Spleen (tissue), 13 donors: ENCODE results near the gene YPEL4. TPM values are rescaled to one million over a fixed set of nuclear protein-coding genes. Genes with fewer than 3 reads are reported as not detected.
"Not testable (repeated sequence)": the region's sequence is repeated elsewhere in the genome, so short reads cannot be mapped to it uniquely, and the experiment has no call there.

Experiments
- DNase-seq: peaks from one replicate; pipeline ENCODE4 v3.0.0-alpha.2; 2020
- H3K27ac ChIP-seq, 8 donors: fragments of 200-600 bp; sonication (generic) in 7 of 8; 1 replicate in 4 of 8; 2 replicates in 4 of 8; pipeline versions ENCODE4 v1.5.0 to v1.8.0; 2016 to 2021; ENCODE audit warnings: inconsistent platforms in 4 of 8, mild to moderate bottlenecking in 4 of 8, moderate library complexity in 1 of 8
- H3K27me3 ChIP-seq, 7 donors: fragments of 200-600 bp; sonication (generic) in 6 of 7; replicated peaks in 1 of 7; 1 replicate in 4 of 7; 2 replicates in 3 of 7; pipeline versions ENCODE4 v1.5.0 to v1.8.0; 2016 to 2021; ENCODE audit warnings: inconsistent platforms in 3 of 7, mild to moderate bottlenecking in 1 of 7
- H3K36me3 ChIP-seq, 6 donors: fragments of 200-600 bp; sonication (generic) in 5 of 6; 1 replicate in 4 of 6; 2 replicates in 2 of 6; pipeline versions ENCODE4 v1.5.0 to v1.8.0; 2016 to 2021; ENCODE audit warnings: inconsistent platforms in 2 of 6
- H3K4me1 ChIP-seq, 6 donors: fragments of 200-600 bp; sonication (generic) in 5 of 6; 1 replicate in 3 of 6; 2 replicates in 3 of 6; pipeline versions ENCODE4 v1.5.0 to v1.8.0; 2016 to 2021; ENCODE audit warnings: inconsistent platforms in 3 of 6
- H3K4me3 ChIP-seq, 8 donors: fragments of 200-600 bp; sonication (generic) in 7 of 8; 1 replicate in 4 of 8; 2 replicates in 4 of 8; pipeline versions ENCODE4 v1.5.0 to v1.8.0; 2016 to 2021; ENCODE audit warnings: inconsistent platforms in 4 of 8, mild to moderate bottlenecking in 4 of 8, moderate library complexity in 2 of 8
- H3K9me3 ChIP-seq, 8 donors: fragments of 200-600 bp; sonication (generic) in 7 of 8; 1 replicate in 4 of 8; 2 replicates in 4 of 8; pipeline versions ENCODE4 v1.5.0 to v1.8.0; 2016 to 2021; ENCODE audit warnings: inconsistent platforms in 4 of 8
- CTCF ChIP-seq, 11 experiments: fragments of 200-600 bp in 7 of 11; fragments of 450-650 bp in 4 of 11; sonication (generic) in 4 of 11; IDR thresholded peaks in 8 of 11; conservative IDR thresholded peaks in 3 of 11; 1 replicate in 7 of 11; 2 replicates in 4 of 11; pipeline versions ENCODE4 v1.4.0 to v1.8.0; 2016 to 2021; ENCODE audit warnings: antibody characterized with exemption in 11 of 11, inconsistent platforms in 4 of 11, mild to moderate bottlenecking in 1 of 11
- POLR2A ChIP-seq, 3 donors: fragments of 450-650 bp; IDR thresholded peaks; one replicate each; pipeline ENCODE4 v1.5.1; 2017; ENCODE audit warnings: antibody characterized with exemption in 3 of 3, mild to moderate bottlenecking in 1 of 3
- POLR2AphosphoS5 ChIP-seq, 3 donors: sonication (generic); formaldehyde crosslinking; IDR thresholded peaks; one replicate each; pipeline ENCODE4 v1.5.1; 2017; ENCODE audit warnings: antibody characterized with exemption in 3 of 3
- WGBS, 5 donors: extraction: QIAGEN DNeasy Blood & Tissue Kit in 3 of 5; methylation state at CpG; one replicate each; pipeline versions ENCODE4 v1.1.5 to v1.1.7; 2013 to 2018; 5-methylcytosine and 5-hydroxymethylcytosine counted together
- intact Hi-C: fragments of 100-400 bp; cut with DNase I; formaldehyde crosslinking; loops from one replicate; pipeline ENCODE4 v1.15.0; 2023; ENCODE audit warnings: low total_unique reads
- long read RNA-seq, 2 donors: transcript quantifications; one replicate each; lab custom pipeline, GENCODE V29; 2026
- polyA plus RNA-seq, 3 donors: library from polyadenylated mRNA; stranded (reverse); fragments of 200-250 nt; gene quantifications; one replicate each; pipeline ENCODE4 v1.2.1, GENCODE V29; 2013
- total RNA-seq, 7 donors: library from RNA; depleted of rRNA in 3 of 7; stranded (reverse); fragments of >200 nt in 3 of 7; fragmentation: NEBNext Ultra II Directional in 4 of 7; extraction: Animal tissue kit (Norgen Biotek cat#: 25700) in 4 of 7; gene quantifications; one replicate each; pipeline versions ENCODE4 v1.1.0 to v1.2.1, GENCODE V29; 2016 to 2021
- donor health status: healthy with polysubstance abuse.
- donor health status: DM: no; HTN: no; CAD: no; lungs with moderate emphysema.
- donor health status: DM: no; HTN: no; CAD: no.
- donor health status: Bipolar disorder and iron deficiency.
- donor health status: healthy.
- donor health status: DM: no; HTN: no; CAD: no.
- donor health status: DM: yes; HTN: yes; CAD: no.

The YPEL4 gene
- total RNA-seq (1 to 10 TPM in 6 of 7 donors, under 1 TPM in 1; 0.63 to 8.3 (median 2.2) TPM), polyA plus RNA-seq (1 to 10 TPM in 1 of 3 donors, under 1 TPM in 2; 0.77 to 2.4 (median 1.00) TPM)
- long read RNA-seq, donor 1, partial matches to known transcripts = 0 of 1 reads
- long read RNA-seq, donor 1, other reads (novel, unspliced or antisense) = 0 of 1 reads
- long read RNA-seq, donor 2, partial matches to known transcripts = 6 of 10 reads
- long read RNA-seq, donor 2, other reads (novel, unspliced or antisense) = 0 of 10 reads

- 20 to 23% (median 23%) methylated on average over 13 to 15 of the region's 15 CpGs for WGBS, 5 donors
- intact Hi-C loops = loop anchor here (10.0 kb wide), 1 partner anchor 305 kb away; no protein-coding TSS in a partner anchor
- TF ChIP-seq CTCF (IDR thresholded peaks at IDR 0.05 in 8 of 11, conservative IDR thresholded peaks at IDR 0.05 in 3 of 11) (no peak), POLR2AphosphoS5 (IDR thresholded peaks at IDR 0.05) (peak in 2 of 3 donors; percentile 18 to 34)
- Histone ChIP-seq H3K27me3 (peaks cover 0 to 57% (median 31%) of the 10 kb centered on the region in 7 donors), H3K27ac (peak within 1 kb of the TSS in 2 of 8 donors; percentile 48 to 62), H3K9me3 (no peaks in the 10 kb centered on the region), H3K4me3 (peak within 1 kb of the TSS in 7 of 8 donors; percentile 6 to 65 (median 27)), H3K36me3 (no peaks in the 10 kb centered on the region), H3K4me1 (peaks cover 19 to 74% (median 48%) of the 10 kb centered on the region in 6 donors)
- DNase-seq = peak; percentile 81
Measured at GRCh38 chr11:57649826-57650738, at the start of gene YPEL4. TSS of gene YPEL4 (minus strand) at chr11:57649912. CDS start at chr11:57647107, 2,805 bp downstream.

- TF ChIP-seq POLR2AphosphoS5 (IDR thresholded peaks at IDR 0.05) (peak in 2 of 3 donors; percentile 29 to 72), CTCF (IDR thresholded peaks at IDR 0.05 in 8 of 11, conservative IDR thresholded peaks at IDR 0.05 in 3 of 11) (no peak)
Measured at GRCh38 chr11:57698843-57699365, 49.2 kb upstream of the YPEL4 start.

GRCh38 chr11:57690474-57690873 lies 40.8 kb upstream of the YPEL4 start:
- peaks cover 20 to 100% (median 99%) of the 10 kb centered on the region in 6 donors for H3K36me3 ChIP-seq
- 97 to 98% (median 97%) methylated on average over 5 of the region's 5 CpGs for WGBS, 5 donors
- H3K4me3 ChIP-seq, DNase-seq, intact Hi-C loops, H3K4me1 ChIP-seq, H3K27ac ChIP-seq, H3K27me3 ChIP-seq, H3K9me3 ChIP-seq: not testable (repeated sequence)

More at GRCh38 chr11:57698843-57699365, 49.2 kb upstream of the YPEL4 start:
- H3K27me3 ChIP-seq = no peaks in the 10 kb centered on the region
- no peak for DNase-seq
- H3K36me3 ChIP-seq = peaks cover 20 to 100% (median 92%) of the 10 kb centered on the region in 6 donors
- H3K27ac ChIP-seq = no peak overlapping the region
- H3K4me1 ChIP-seq = no peaks in the 10 kb centered on the region
- 91 to 94% (median 93%) methylated on average over 18 of the region's 18 CpGs for WGBS, 5 donors
- intact Hi-C loops = no loop called here
- H3K4me3 ChIP-seq = no peak overlapping the region
- no peaks in the 10 kb centered on the region for H3K9me3 ChIP-seq

GRCh38 chr11:57681168-57681567 lies 31.5 kb upstream of the YPEL4 start:
- 76 to 90% (median 83%) methylated on average over 1 of the region's 1 CpG for WGBS, 5 donors
- TF ChIP-seq CTCF (IDR thresholded peaks at IDR 0.05 in 8 of 11, conservative IDR thresholded peaks at IDR 0.05 in 3 of 11) (no peak), POLR2AphosphoS5 (IDR thresholded peaks at IDR 0.05) (no peak), POLR2A (IDR thresholded peaks at IDR 0.05) (no peak)
- Histone ChIP-seq H3K4me3 (no peak overlapping the region), H3K27ac (no peak overlapping the region), H3K27me3 (no peaks in the 10 kb centered on the region), H3K4me1 (peaks cover under 1 to 58% (median 23%) of the 10 kb centered on the region in 6 donors), H3K36me3 (peaks cover 0 to 100% (median 70%) of the 10 kb centered on the region in 6 donors), H3K9me3 (no peaks in the 10 kb centered on the region)
- intact Hi-C loops = no loop called here
- DNase-seq = no peak
